ENCODE results near the gene PEX11G.

The PEX11G gene

DNA sequence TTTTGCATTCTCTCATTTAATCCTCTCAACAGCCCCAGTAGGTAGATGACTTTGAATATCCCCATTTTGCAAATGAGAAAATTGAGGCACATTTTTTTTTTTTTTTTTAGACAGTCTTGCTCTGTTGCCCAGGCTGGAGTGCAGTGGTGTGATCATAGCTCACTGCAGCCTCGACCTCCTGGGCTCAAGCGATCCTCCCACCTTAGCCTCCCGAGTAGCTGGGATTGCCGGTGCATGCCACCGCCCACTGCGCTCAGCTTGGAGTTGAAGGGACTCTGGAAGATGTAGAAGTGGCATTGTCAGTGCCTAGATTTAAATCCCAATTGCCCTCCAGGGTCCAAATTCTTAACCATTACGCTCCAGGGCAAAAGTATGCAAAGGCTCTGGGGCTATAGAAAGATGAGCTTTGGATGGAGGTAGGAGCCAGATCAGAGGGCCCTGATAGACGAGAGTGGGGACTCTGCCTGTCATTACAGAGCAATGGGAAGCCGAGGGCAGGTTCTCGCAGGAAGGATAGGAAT is 32.8 kb upstream of the PEX11G start:
- no peak for DNase-seq

DNA sequence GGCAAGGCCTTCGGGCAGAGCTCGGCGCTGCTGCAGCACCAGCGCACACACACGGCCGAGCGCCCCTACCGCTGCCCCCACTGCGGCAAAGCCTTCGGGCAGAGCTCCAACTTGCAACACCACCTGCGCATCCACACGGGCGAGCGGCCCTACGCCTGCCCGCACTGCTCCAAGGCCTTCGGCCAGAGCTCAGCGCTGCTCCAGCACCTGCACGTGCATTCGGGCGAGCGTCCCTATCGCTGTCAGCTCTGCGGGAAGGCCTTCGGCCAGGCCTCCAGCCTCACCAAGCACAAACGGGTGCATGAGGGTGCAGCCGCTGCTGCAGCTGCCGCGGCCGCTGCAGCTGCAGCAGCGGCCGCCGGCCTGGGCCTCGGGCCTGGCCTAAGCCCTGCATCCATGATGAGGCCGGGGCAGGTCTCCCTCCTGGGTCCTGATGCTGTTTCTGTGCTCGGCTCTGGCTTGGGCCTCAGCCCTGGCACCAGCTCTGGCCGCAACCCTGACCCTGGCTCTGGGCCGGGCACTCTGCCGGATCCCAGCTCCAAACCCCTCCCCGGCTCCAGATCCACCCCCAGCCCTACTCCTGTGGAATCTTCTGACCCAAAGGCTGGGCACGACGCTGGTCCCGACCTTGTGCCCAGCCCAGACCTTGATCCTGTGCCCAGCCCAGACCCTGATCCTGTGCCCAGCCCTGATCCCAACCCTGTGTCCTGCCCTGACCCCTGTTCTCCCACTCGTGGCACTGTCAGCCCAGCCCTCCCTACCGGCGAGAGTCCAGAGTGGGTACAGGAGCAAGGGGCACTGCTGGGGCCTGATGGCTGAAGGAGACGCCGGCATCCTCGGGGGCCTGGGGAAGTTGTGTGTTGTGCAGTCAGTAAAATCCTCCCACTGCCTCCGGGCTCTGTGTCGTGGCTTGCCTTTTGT is 31.6 kb upstream of the PEX11G start:
- DNase-seq: no peak

- no peak for DNase-seq
These were observed 30.7 kb upstream of the PEX11G start for GRCh38 chr19:7519361-7520130.

DNA sequence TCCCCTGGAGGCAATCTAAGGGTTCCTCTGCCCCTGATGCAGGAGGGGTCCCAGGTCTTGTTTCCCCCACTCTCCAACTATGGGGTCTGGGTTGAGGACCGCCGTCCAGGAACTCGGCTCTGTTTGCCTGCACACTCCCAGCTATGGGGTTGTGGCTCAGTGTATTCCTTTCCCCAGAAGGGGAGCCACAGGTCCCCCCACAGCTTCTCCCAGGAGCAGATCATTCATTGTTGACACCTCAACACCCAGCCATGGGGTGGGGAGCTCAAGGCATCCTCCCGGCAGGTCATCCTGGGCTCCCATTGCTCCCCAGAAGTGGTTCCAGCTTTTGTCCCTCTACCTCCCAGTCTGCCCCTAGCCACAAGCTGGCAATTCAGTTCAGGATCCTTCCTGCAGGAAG is 28.0 kb upstream of the PEX11G start:
- DNase-seq: no peak

DNA sequence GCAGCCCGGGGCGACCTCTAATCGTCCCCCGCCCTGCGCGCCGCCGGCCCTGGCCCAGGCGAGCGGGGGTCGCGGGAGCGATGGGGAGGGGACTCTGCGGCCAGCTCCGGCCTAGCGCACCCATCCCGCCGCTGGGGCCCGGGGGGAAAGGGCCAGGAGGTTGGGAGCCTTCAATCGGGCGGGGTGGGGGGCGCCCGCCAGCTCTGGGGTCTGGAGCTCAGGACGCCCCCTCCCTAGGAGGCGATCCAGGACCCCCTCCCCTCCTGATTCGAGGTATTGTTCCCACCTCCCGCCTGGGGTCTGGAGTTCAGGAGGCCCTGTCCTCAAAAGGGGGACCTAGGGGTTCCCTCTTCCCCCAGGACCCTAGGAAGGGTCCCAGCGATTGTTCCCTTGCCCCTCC is 27.5 kb upstream of the PEX11G start:
- DNase-seq: no peak

DNA sequence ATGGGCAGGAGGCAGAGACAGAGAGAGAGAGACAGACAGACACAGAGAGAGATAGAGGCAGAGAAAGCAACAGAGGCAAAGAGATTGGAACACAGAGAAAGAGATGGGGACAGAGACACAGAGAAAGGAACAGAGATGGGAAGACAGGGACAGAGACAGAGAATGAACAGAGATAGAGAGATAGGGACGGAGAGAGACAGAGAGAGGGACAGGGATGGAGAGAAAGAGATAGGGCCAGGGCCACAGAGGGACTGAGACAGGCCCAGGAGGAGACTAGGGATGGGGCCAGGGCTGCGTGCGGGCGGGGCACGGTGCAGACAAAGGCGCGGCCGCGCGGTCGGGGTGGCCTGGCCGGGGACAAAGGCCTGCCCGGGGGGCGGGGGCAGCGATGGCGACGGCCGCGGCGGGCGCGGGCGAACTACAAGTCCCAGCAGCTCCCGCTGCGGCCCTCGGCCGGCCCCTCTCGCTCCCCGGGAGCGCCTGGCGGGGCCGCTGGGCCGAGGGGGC is 26.9 kb upstream of the PEX11G start, which contains the start of gene ZNF358:
TSS of gene ZNF358 (plus strand) at position 459 of the 507 bp plus-strand sequence. CDS start 3,140 bp downstream, outside the sequence.
- peak; percentile 90 for DNase-seq

DNA sequence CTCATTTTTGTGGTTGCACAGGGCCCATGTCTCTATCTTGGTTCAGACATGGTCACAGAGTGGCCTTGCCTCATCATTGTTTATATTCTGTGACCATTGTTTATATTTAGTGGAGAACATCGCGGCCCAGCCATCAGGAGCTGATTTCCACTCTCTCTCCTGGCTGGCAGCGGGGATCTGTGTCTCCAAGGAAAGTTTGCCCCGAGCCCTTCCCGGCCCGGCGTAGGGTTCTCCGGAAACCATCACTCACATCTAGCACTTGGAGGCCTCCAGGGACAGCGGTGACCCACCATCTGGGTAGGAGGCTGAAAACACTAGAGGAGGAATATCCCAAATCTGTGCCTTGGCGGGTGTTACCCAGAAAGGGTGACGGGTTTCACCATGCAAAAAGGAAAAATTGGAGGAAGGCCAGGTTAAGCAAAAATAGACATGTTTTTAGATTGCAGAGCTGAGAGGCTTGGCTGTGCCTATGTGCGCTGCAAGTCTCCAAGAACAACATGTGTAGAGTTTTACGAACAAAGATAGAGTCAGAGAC is 26.3 kb upstream of the PEX11G start:
- no peak for DNase-seq

GRCh38 chr19:7513809-7514642 is 25.2 kb upstream of the PEX11G start:
- no peak for DNase-seq

DNA sequence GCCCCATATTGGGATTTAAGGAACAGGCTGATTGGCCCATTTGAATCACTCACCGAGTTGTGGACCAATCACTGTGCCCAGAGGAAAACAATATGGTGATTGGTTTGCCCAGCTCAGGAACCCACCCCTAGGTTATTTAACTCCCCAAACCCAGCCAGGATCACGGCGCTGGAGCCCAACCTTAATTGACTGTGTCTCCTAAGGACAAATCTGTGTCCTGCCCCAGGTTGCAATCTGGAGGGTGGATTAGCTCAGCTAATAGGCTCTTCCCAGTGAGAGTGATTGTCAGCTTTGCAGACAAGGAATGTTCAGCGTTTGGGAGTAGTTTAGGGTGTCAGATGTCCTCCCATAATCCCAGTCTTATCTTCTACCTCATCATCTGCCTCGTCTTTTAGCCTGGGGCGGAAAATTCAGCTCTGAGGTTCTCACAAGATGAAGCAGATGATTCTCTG is 23.6 kb upstream of the PEX11G start:
- peak; percentile 93 for DNase-seq

DNA sequence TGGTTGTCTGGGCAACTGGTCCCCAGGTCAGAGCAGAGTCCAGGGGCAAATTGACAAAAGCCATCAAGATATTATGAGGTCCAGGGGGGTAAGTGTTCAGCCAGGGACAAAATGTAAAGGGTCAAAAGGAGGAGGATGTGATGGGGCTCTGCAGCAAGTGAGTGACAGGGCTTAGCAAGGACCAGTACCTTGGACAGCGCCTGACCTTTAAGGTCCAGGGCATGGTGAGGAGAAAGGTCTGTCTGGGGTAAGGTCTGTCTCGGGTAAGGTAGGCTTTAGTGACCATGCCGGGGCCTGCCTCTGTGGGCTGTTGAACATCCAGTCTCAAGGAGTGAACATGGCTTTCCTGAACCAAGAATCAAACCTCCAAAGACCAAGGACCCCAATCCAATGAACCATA is 20.8 kb upstream of the PEX11G start:
- peak; percentile 77 for DNase-seq

GRCh38 chr19:7507884-7508283 is 19.0 kb upstream of the PEX11G start:
- DNase-seq: peak; percentile 94

DNA sequence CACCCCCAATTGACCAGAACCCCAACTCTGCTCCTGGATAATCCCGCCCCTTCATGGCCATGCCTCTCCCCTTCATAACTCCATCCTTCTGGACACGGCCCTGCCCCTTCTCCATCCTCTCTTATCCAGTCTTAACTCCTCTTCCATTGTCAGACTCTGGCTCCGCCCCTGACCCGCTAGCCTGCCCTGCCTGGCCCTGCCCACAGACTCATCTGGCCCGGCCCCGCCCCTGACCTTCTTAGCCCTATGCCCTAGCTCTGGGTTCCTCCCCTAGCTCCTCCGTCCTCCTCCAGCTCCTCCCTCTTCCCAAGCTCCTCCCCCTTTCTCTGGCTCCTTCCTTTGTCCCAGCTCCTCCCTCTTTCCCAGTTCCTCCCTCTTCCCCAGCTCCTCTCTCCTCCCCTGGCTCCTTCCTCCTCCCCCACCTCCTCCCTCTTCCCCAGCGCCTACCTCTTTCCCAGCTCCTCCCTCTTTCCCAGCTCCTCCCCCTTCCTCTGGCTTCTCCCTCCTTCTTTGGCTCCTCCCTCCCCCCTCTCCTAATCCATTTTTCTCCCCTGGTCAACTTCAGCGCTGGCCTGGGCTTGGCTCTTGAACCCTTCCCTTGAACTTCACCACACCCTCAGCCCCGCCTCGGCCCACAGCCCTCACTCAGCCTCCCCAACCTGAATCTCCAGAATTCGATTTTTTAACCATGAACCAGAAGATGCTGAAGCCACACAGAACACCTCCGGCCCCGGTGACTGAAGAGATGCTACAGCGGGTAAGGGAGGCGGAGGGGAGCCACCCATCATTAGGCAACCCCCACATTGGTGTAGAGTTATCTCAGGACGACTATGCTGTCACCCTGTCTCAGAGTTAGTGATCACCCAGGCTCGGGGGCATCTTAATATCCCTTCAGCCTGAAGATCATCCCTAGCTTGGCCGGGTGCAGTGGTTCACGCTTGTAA is 17.8 kb upstream of the PEX11G start:
- peak; percentile 90 for DNase-seq

- DNase-seq: no peak
These were observed 17.0 kb upstream of the PEX11G start for GRCh38 chr19:7505682-7506384.

GRCh38 chr19:7505288-7505681 is 16.4 kb upstream of the PEX11G start:
- no peak for DNase-seq

- no peak for DNase-seq
These were observed 15.8 kb upstream of the PEX11G start for GRCh38 chr19:7504684-7505083.

DNA sequence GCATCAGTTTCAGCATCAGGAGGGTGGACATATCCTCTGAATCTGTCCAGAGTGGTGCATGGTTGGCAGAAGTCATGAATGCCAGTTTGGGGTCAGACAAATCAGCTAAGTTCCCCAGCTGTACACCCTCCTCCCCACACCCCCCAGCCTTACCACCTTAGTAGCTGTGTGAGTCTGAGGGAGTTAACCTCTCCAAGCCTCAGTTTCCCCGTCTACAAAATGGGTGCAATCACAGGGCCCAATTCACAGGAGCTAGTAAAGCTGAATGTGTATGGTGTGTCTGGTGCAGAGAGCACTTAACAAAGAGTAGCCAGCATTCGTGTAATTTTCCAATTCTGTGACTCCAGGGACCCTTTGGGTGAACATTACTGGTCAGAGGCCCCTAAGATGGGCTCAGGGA is 13.7 kb upstream of the PEX11G start:
- DNase-seq: no peak

- DNase-seq: peak; percentile 79
These were observed 12.1 kb upstream of the PEX11G start for GRCh38 chr19:7500811-7501450.

- DNase-seq: no peak
These were observed 8.5 kb upstream of the PEX11G start for GRCh38 chr19:7497292-7497691.

GRCh38 chr19:7494416-7495098 is 5.7 kb upstream of the PEX11G start:
- DNase-seq: peak; percentile 80

All from islet precursor cell (in vitro differentiated cells).